UCSD-AML1 (cell line): Measurements from ENCODE around the gene STX16.

ENCODE experiments used
- DNase-seq: peaks from one replicate; lab custom pipeline; 2025; ENCODE audit not compliant: unreplicated experiment; lab: John Stamatoyannopoulos, UW

The STX16 gene

DNA sequence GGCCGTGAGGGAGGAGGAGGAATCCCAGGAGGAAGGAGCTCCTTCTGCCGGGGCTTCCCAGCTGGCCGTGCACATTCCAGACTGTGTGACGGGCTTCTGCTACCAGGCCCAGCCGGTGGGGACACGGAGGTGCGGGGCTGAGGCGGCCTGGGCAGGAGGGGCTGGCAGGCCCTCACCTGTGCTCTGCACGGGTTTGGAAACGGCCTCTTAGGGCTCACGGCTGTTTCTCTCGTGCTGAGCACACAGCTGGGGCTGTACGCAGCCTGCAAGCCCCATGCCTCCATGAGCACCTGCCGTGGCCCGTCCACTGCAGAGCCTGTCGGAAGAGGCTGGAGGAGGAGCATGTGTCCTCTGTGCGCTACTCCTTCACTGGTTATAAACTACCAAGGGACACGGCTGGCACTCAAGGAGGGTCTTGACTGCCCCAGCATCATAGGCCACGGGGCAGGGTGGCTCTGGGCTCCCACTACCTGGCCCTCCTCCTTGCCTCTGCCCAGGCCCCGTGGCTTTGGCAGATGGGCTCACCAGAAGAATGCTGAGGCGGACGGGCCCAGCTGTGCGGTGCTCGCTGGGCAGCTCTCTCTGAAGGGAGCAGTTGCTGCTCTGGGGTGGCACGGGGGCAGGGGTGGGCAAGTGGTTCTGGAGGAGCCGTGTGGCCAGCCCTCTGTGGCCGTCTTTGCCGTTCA, 57.3 kb downstream of the STX16 start:
- no peak for DNase-seq

DNA sequence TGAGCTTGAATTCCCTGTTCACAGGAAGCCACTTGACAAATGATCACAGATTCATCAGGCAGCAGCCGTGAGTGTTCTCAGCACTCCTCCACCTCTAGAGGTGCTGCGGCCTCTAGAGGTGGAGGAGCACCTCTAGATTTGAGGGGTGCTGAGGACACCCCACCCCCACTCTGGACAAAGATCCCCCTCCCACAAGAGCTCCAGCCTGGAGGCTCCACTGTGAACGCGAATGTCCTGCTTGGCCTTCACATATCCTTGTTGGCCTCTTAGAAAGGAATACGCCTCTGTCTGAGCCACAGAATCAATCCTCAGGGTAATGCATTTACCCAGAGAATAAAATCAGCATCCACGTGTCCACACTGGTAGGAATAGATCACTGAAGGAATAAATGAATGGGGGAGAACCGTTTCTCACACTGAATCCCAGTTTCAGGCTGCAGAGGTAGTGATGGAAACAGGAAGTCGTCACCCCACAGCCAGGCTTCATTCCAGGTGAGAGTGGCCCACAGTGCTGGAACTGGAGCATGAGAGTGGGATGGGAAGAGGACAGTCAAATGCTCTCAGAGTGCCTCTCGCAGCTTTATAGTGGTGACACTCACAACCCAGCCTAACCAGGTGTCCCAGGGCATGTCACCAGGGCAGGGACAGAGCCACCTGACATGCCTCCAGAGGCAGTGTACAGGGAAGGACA, 58.1 kb downstream of the STX16 start:
- DNase-seq, result no peak

DNA sequence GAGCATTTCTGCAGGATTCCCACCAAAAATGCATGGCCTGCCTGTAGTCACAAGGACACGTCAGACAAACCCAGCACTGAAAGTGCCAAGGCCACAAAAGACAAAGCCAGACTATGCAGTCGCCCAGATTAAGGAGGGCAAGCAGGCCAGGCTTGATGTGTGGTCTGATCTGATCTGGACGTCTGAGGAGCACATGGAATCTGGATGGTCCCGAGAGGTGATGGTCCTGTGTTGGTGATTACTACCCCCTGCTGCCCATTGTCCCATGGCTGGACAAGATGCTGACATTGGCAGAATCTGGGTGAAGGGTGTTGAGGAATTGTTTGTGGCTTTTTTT, 58.6 kb downstream of the STX16 start:
- DNase-seq, result no peak

DNA sequence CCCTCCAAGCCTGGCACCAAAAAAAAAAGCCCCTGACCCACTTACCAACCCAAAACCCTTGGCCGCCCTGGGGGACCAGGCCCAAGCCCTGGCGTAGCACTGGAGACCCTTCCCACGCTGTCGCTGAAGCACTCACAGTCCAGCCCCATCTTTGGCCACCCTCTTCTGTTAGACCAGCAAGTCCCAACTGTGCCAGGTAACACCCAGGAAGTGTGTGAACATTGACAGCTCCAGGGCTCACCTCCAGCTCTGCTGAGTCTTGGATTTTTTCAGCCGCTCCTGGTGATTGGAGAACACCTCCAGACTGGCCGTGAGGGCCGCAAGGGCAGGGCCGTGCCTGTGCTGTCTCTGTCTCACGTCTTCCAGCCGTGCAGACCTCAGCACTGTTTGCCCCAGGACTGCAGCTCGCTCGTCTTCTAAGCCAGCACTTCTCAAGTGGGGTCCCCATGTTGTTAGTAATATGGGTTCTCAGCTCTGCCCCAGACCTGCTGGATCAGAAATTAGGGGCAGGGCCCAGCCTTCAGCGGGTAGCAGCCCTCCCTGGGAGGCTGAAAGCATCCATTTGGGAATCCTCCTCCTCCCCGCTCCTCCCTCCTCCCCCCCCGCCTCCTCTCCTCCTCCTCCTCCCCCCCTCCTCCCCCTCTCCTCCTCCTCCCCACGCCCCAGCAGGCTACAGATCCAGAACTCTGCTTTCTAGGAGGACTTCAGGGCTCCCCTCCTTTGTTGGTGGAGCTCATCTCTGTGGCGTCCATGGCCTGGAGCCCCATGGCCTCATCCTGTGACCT, 59.6 kb downstream of the STX16 start:
- no peak for DNase-seq

DNA sequence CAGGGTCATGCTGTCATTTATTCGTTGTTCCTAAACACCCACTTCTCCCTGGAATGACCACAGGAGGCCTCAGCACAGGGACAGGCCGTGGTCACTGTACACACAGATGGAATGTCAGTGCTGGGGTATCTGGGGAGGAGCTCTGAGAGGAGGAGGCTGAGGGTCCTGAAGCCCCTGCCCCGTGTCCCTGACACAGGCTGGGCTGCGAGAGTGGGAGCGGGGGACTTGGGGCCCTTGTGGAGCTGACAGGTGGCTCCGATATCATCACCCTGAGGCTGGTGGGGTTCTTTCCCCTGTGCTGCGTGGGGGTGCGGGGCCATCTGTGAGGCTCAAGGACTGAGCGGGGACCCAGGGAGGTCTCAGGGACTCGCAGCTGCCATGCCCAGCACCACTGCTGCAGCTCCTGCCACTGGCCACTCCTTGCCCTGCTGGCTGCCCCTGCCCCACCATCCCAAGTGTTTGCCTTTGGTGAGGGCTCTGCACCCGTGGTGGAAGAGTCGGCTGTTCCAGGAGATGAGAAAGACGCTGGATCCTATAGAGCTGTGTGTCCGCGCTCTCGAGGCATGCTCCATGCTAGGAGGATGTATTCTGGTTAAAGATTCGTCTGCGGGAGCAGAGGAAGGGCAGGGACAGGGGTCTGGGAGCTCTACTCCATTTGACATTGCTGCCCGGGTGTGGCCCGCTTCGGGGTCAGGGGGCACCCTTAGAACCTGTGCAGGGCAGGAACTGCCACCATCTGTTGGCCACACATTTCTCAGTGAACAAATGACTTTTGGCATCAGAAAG, 60.4 kb downstream of the STX16 start:
- no peak for DNase-seq

DNA sequence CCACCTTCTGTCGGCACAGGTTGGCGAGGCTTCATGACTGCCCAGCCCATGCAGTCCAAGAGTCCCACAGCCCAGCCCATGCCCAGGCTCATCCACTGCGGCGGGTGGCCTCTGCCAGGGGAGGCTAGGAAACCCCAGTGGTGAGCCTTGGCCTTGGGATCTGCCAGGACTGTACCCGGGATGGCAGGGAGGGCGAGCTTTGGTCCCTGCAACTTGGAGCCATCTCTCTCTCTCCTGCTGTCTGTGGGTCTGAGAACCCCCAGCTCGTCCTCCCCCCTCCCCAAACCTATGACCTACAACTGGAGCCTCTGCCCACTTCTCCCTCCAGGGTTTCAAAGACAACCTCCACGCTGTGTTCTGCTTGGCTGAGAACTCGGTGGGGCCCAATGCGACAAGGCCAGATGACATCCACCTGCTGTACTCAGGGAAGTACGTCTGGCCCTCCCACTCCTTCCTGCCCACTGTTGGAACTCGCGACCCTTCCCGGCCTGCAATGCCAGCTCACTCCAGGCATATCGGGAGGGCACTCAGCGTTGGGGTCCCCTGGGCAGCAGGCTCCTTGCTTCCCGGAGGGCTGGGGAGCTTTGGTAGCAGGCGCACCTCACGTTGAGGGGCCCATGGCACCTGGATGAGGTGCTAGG, 61.2 kb downstream of the STX16 start:
- DNase-seq, result no peak

DNA sequence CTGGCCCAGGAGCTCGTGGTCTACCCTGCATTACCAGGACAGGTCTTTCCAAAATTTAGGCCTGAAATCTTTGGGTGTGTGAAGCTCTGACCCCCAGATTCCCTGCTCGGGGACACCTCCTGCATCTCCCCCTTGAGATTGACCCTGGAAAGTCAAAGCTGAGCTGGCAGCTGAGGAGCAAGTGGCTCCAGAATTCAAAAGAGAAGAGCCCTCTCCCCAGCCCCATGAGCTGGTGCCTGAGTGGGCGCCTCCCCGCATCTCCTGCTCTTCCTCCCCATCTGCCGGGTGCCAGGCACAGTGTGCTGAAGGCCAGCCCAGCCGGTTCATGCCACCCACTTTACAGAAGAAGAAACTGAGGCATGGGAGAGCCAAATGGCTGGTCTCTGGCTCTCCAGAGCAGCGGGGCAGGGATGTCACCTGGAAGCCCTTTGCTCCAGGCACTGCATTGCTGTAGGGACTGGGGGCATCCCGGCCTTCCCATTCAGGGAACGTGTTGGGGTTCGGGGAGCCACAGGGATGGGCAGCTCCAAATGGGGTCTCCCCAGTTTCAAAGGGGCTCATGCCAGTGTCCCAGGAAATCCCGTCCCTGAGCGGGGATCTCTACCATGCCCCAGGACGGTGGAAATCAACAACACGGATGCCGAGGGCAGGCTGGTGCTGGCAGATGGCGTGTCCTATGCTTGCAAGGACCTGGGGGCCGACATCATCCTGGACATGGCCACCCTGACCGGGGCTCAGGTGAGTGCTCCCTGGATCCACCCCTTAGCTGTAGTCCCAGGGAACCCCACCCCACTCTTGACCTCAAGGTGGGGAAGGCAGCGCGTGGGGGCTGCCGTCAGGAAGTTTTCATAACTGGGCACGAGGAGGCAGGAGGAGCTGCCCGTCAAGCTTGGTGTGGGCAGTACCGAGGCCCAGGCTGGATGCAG, 62.0 kb downstream of the STX16 start:
- no peak for DNase-seq

DNA sequence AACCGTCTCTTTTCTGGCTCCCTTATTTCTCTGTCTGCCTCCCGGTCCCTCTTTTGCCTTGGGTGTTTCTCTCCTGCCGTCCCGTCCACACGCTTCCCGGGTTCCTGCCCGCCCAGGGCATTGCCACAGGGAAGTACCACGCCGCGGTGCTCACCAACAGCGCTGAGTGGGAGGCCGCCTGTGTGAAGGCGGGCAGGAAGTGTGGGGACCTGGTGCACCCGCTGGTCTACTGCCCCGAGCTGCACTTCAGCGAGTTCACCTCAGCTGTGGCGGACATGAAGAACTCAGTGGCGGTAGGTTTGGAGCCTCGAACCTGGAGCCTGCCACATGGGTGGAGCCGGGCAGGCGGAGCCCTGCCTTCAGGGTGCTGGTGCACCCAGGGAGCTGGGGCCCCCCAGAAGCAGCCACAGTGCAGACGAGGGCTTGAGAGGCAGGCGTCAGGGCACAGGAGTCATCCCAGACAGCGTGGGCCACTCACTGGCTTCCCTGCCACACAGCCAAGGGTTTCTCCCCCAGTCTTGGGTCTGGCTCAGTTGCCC, 62.8 kb downstream of the STX16 start:
- DNase-seq, result no peak

DNA sequence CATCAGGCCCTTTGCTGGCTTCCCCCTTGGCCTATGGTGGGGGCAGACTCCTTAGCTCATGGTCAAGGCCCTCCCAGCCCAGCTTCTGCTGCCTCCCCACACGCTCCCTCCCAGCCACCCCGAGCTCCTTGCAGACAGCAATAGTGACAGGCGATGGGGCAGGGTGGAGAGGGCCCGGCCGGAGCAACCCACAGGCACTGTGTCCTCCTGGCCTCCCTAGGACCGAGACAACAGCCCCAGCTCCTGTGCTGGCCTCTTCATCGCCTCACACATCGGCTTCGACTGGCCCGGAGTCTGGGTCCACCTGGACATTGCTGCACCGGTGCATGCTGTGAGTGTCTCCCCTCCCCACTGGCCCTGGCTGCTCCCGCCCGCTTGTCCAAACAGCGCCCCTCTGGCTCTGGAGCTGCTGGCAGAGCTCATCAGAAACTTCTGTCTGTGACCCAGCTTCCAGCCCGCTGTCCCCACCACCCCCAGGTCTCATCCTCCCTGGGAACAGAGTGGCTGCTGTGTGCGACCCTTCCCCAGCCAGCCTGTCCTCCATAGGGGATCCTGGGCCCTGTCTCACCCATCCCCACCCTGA, 63.3 kb downstream of the STX16 start:
- DNase-seq, result no peak

DNA sequence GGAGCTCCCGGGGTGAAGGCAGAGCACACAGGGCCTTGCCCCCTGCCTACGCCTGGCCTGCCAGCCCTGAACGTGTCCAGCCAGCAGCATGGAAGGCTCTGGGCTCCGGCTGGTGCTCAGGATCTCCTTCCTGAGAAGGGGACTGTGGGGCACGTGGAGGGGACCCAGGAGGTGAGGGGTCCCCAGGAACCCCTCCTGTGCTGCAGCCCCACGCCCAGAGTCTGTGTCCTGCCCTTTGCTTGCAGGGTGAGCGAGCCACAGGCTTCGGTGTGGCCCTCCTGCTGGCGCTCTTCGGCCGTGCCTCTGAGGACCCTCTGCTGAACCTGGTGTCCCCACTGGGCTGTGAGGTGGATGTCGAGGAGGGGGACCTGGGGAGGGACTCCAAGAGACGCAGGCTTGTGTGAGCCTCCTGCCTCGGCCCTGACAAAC, 63.9 kb downstream of the STX16 start:
- no peak for DNase-seq

DNA sequence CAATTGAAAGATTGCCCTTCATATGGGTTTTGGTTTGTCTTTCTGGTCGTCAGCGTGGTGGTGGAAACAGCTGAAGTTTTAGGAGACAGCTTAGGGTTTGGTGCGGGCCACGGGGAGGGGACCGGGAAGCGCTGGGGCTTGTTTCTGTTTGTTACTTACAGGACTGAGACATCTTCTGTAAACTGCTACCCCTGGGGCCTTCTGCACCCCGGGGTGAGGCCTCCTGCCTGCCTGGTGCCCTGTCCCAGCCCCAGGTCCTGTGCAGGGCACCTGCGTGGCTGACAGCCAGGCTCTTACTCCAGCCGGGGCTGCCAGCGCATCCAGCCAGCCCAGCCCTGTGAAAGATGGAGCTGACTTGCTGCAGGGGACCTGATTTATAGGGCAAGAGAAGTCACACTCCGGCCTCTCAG, 64.3 kb downstream of the STX16 start:
- DNase-seq, result no peak

DNA sequence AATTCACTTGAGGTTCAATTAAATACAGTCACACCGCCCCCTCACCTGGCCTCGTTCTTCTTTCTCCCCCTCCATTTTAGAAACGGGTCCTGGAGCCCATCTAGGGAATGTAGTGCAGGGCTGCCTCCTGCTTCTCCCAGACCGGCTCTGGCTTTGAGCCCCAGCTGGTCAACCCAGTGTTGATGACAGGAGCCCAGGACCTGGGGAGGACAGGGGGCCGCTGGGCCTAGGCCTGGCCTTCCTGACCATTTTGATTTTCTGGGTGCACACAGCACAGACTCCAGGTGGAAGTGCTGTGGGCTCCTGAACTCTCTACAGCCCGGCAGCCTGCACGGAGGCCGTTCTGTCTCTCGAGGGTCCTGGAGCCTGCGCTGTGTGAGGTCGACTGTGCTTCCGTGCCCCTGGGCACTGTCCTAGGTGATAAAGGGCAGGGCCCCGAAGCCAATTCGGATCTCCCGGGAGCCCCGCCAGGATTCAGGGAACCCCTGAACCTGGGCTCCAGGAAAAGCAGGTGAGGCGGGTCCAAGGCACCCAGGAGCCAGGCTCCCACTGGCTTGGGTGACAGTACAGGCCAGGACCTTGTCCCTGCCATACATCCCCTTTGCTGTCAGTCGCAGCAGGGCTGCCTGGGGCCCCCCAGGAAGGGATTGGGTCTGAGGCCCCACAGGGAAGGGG, 64.9 kb downstream of the STX16 start:
- no peak for DNase-seq

DNA sequence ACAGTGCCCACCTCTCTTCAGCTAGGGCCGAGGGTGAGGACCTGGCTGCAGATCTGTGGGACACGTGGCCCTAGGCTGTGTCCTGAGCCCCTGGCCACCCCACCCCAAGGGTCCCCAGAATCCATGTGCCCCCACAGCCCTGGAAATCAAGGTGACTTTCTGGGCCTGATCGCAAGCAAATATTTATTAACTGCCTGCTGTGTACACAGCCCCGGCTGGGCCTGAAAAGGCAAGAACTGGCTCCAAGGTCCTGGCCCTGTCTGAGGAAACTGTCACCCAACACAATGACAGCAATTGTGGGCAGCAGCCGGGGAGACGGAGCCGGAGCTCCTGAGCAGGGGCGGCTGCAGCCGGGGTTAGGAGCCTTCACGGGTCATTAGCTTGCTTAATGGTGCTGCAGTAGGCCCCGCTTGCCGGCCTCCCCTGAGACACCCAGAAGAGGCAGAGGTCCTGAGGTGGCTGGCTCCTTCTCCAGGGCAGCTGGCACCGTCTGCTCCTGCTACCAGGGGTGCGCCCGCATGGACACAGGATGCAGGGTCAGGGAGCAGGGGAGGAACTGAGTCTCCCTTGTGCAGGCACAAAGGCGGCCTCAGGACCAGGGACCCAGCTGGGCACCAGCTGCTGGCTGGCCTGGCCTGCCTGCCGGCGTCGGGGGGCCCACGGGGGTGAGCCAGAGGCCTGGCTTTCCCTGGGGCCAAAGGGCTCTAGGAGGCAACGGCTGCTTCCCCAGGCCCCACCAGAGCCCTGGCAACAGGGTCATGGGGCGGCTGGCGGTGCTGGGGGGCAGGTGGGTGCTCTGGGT, 65.6 kb downstream of the STX16 start:
- DNase-seq, result no peak

DNA sequence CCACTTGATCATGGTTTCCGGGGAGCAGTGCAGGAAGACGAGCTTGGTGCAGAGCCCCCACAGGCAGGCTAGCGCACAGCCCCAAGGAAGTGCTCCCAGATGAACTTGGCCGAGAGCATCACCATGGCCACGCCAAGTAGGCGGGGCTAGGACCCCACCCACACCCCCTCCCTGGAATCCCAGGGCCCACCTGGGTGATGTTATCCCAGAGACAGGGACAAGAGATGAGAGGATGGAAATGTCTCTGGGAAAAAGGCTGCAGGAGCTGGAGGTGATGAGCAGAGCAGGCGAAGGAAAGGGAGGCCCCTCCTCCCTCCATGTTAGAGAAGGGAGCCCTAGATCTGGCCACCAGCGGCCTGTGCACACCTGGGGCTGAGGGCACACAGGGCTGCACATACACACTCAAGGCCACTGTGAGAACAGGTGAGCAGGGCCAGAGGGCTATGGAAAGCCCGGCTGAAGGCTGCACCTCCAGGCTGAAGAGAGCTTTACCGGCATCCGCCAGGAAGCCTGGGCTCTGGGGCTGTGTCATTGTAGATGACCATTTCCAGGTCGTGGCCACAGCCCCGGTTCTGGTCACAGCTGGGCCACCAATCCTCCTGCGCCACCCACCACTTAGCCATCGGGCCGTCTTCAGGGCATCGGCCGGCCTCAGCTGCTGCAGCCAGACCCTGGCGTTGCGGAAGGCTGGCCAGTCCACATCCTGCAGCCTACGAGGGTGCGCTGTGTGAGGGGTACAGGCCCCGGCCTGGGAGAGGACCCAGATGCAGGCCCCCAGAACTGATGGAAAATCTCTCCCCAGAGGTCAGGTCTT, 66.4 kb downstream of the STX16 start:
- no peak for DNase-seq

DNA sequence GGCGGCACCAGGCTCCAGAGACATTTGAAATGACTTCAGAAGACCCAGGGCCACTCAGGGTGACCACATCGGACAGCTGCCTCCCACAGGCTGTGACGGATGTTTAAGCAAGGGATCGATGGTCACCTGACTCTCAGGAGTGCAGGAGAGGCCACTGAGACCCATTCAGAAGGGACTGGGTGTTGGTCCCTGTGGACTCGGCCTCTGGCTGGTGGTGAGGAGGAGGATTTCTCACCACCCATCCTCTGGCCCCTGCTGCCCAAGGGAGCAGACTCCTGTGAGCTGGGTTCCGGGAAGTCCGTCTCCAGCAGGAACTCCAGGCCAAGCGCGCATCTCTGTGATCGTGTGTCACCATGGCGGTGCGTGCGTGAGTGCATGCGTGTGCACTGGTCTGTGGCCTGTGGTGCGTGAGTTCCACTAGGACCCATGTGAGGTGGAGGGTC, 67.1 kb downstream of the STX16 start:
- no peak for DNase-seq

DNA sequence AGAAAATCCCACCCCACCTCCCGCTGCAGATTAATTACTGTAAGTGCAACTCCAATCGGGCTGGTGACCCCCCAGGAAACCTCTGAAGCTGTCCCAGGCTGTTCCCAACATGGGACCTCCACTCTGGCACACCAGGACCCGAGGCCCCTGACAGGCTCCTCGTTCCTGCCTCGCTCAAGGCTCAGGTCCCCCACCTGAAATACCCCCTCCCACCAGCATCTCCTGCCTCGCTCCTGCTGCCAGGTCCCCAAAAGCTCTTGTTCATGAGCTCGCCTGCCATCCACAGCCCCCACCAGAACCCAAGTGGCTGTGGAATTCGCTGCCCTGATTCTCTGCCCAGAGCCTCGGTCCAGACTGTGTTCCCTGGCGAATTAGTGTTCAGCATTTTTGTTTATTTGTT, 67.6 kb downstream of the STX16 start:
- no peak for DNase-seq

DNA sequence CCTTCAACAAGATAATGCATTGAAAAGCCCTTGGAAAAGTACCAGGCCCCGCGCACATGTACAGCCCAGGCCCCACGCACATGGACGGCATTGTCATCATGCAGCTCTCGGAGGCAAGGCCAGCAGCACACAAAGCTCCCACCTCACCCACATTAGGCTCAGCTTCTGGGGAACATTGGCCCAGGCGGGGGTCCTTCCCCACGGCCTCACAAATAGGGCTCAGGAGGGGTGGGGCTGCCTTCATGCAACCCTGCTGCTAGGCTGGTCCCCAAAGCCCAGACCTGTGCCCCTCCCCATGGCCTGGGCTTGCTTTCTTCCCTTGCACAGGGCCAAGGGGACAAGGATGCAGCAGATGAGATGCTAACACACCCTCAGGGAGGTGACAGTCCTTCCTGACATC, 68.2 kb downstream of the STX16 start:
- no peak for DNase-seq
